GM21723 (cell line): ENCODE measurements around the gene CPXM2.

Experiments
- ATAC-seq: cut with Tn5 transposase; IDR thresholded peaks from one replicate; pipeline ENCODE4 v1.9.1; 2021; ENCODE audit warnings: mild to moderate bottlenecking, moderate library complexity; ENCODE audit not compliant: unreplicated experiment

Gene CPXM2

GRCh38 chr10:123878666-123879303 is 12.8 kb downstream of the CPXM2 start:
- ATAC-seq = no peak

- no peak for ATAC-seq
These were observed 21.3 kb downstream of the CPXM2 start for GRCh38 chr10:123870260-123870659.

- no peak for ATAC-seq
These were observed 22.6 kb downstream of the CPXM2 start for GRCh38 chr10:123869020-123869414.

GRCh38 chr10:123868038-123869019 is 23.3 kb downstream of the CPXM2 start:
- ATAC-seq = no peak

GRCh38 chr10:123865880-123866279 is 25.7 kb downstream of the CPXM2 start:
- no peak for ATAC-seq

- ATAC-seq = no peak
These were observed 26.3 kb downstream of the CPXM2 start for GRCh38 chr10:123865350-123865749.

GRCh38 chr10:123864923-123865322 is 26.7 kb downstream of the CPXM2 start:
- ATAC-seq = no peak

GRCh38 chr10:123863721-123864482 is 27.7 kb downstream of the CPXM2 start:
- no peak for ATAC-seq

GRCh38 chr10:123863183-123863575 is 28.4 kb downstream of the CPXM2 start:
- no peak for ATAC-seq

GRCh38 chr10:123862421-123863182 is 29.0 kb downstream of the CPXM2 start:
- no peak for ATAC-seq

- ATAC-seq = no peak
These were observed 30.8 kb downstream of the CPXM2 start for GRCh38 chr10:123860856-123861255.

GRCh38 chr10:123860209-123860608 is 31.4 kb downstream of the CPXM2 start:
- ATAC-seq = no peak

GRCh38 chr10:123859653-123860050 is 32.0 kb downstream of the CPXM2 start:
- no peak for ATAC-seq

- ATAC-seq = no peak
These were observed 32.5 kb downstream of the CPXM2 start for GRCh38 chr10:123858907-123859652.

GRCh38 chr10:123858077-123858681 is 33.4 kb downstream of the CPXM2 start:
- no peak for ATAC-seq

GRCh38 chr10:123857616-123858015 is 34.0 kb downstream of the CPXM2 start:
- no peak for ATAC-seq

GRCh38 chr10:123855008-123855684 is 36.5 kb downstream of the CPXM2 start:
- no peak for ATAC-seq

GRCh38 chr10:123854498-123854897 is 37.1 kb downstream of the CPXM2 start:
- no peak for ATAC-seq

- ATAC-seq = no peak
These were observed 37.6 kb downstream of the CPXM2 start for GRCh38 chr10:123854003-123854402.
